A673 (cell line): ENCODE measurements around the gene SGCD. TPM values are rescaled to one million over a fixed set of nuclear protein-coding genes. Genes with fewer than 3 reads are reported as not detected.

ENCODE experiments used
- BruUV-seq: library from RNA; stranded (reverse); fragments of 400-500 nt; replicated peaks from 2 replicates; lab custom pipeline; 2021; lab: Mats Ljungman, UMichigan
- CTCF ChIA-PET: fragments of 300-600 bp; sonication (Branson Sonifier 250); formaldehyde crosslinking; loops from one replicate; lab custom pipeline; 2022; ENCODE audit warnings: antibody characterized with exemption; lab: Charles Lee
- POLR2A ChIA-PET: fragments of 300-600 bp; sonication (Branson Sonifier 250); formaldehyde crosslinking; loops from one replicate; lab custom pipeline; 2022; ENCODE audit warnings: antibody characterized with exemption; ENCODE audit not compliant: low non-redundant PET; lab: Charles Lee
- DNase-seq: peaks from one replicate; pipeline ENCODE4 v3.0.0-alpha.2; 2015; ENCODE audit warnings: low spot score
- H3K27ac ChIP-seq: fragments of 200-600 bp; sonication (generic); 2 replicates; pipeline ENCODE4 v1.5.1; 2016; ENCODE audit warnings: mixed run types, low read depth, mild to moderate bottlenecking, mixed read lengths, antibody characterized with exemption, low read length; ENCODE audit not compliant: poor library complexity, severe bottlenecking
- H3K27me3 ChIP-seq: fragments of 200-600 bp; sonication (generic); replicated peaks from 2 replicates; pipeline ENCODE4 v1.6.1; 2017; ENCODE audit warnings: mixed run types, low read depth, mild to moderate bottlenecking, mixed read lengths, antibody characterized with exemption, low read length; ENCODE audit not compliant: insufficient read depth, poor library complexity
- H3K36me3 ChIP-seq: fragments of 200-600 bp; sonication (generic); 2 replicates; pipeline ENCODE4 v1.6.1; 2016; ENCODE audit warnings: mixed run types, mild to moderate bottlenecking, mixed read lengths, antibody characterized with exemption, low read length; ENCODE audit not compliant: insufficient read depth, poor library complexity, severe bottlenecking
- H3K4me1 ChIP-seq: fragments of 200-600 bp; sonication (generic); 2 replicates; pipeline ENCODE4 v1.6.1; 2017; ENCODE audit warnings: mixed run types, mild to moderate bottlenecking, mixed read lengths, antibody characterized with exemption, low read length; ENCODE audit not compliant: insufficient read depth, poor library complexity, severe bottlenecking
- H3K4me3 ChIP-seq: fragments of 200-600 bp; sonication (generic); 2 replicates; pipeline ENCODE4 v1.5.1; 2016; ENCODE audit warnings: low read depth, mixed run types, mild to moderate bottlenecking, mixed read lengths, low read length; ENCODE audit not compliant: poor library complexity, severe bottlenecking
- H3K9me3 ChIP-seq: fragments of 200-600 bp; sonication (generic); 2 replicates; pipeline ENCODE4 v1.6.1; 2016; ENCODE audit warnings: mixed run types, low read depth, mild to moderate bottlenecking, mixed read lengths, antibody characterized with exemption, low read length; ENCODE audit not compliant: poor library complexity, severe bottlenecking
- EZH2 ChIP-seq: fragments of 200-600 bp; sonication (generic); IDR thresholded peaks from 2 replicates; pipeline ENCODE4 v1.6.1; 2017; ENCODE audit warnings: borderline replicate concordance, low read depth, mild to moderate bottlenecking, mixed read lengths, antibody characterized with exemption, low read length; ENCODE audit not compliant: poor library complexity, severe bottlenecking
- intact Hi-C: fragments of 100-400 bp; cut with micrococcal nuclease; formaldehyde crosslinking; loops from one replicate; pipeline ENCODE4 v1.10.0; 2022; ENCODE audit not compliant: unreplicated experiment
- total RNA-seq: library from RNA; stranded (reverse); gene quantifications from 2 replicates; pipeline ENCODE4 v1.2.3, GENCODE V29; 2021
- TF ChIP-seq, protein P1 (sequence below): fragments of 300-800, 200-600 bp; sonication (generic); conservative IDR thresholded peaks from 2 replicates; pipeline ENCODE4 v1.5.1; 2017; ENCODE audit warnings: low read depth, mild to moderate bottlenecking, antibody characterized with exemption, low read length, moderate library complexity, mixed read lengths

SGCD gene
- total RNA-seq, 1 experiment from 2014 or later = 0.17 TPM

DNA sequence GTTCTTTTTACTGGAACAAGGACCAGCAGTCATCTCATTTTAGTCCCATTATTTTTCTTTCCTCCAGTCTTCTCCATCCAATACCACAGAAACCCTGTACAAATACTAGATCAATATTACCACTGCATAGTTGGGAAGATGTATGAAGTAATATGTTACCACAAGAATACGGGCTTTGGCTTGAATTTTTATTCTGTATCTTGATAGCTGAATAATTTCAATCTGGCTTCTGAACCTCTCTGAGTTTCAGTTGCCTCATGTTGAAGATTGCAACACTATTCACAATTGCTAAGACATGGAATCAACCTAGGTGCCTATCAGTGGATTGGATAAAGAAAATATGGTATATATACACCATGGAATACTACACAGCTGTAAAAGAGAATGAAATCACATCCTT lies 82.9 kb downstream of the SGCD start:
- Histone ChIP-seq H3K4me3 (no peak overlapping the region), H3K4me1 (no peaks in the 10 kb centered on the region), H3K36me3 (no peaks in the 10 kb centered on the region), H3K27ac (no peak overlapping the region), H3K27me3 (no peaks in the 10 kb centered on the region), H3K9me3 (no peaks in the 10 kb centered on the region)
- no peak for DNase-seq
- BruUV-seq = no TSS peak
- POLR2A ChIA-PET = no interaction called here
- CTCF ChIA-PET = no interaction called here
- intact Hi-C loops = no loop called here
- TF ChIP-seq EZH2 = no peak
- TF ChIP-seq, protein P1, sequence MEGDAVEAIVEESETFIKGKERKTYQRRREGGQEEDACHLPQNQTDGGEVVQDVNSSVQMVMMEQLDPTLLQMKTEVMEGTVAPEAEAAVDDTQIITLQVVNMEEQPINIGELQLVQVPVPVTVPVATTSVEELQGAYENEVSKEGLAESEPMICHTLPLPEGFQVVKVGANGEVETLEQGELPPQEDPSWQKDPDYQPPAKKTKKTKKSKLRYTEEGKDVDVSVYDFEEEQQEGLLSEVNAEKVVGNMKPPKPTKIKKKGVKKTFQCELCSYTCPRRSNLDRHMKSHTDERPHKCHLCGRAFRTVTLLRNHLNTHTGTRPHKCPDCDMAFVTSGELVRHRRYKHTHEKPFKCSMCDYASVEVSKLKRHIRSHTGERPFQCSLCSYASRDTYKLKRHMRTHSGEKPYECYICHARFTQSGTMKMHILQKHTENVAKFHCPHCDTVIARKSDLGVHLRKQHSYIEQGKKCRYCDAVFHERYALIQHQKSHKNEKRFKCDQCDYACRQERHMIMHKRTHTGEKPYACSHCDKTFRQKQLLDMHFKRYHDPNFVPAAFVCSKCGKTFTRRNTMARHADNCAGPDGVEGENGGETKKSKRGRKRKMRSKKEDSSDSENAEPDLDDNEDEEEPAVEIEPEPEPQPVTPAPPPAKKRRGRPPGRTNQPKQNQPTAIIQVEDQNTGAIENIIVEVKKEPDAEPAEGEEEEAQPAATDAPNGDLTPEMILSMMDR = no peak

DNA sequence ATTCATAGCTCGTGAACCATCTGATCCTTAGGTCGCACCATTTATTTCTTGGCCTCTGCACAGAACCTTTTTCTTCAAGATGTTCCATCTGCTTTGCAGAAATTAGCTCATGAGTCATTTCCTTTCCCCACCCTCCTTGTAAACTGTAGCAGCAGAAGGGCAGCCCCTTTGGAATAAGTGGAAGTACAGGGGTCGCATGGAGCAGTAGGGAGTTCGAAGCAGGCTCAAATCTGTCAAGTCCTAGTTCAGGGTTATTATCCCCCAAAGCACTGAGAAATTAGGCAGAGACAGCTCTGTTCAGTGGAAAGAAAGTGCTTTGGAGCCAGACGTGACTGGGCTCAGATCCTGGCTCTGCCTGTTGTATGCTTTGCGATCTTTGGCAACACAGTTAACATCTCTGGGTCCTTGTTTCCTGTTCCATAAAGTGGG lies 84.2 kb downstream of the SGCD start:
- Histone ChIP-seq H3K27me3 (no peaks in the 10 kb centered on the region), H3K27ac (no peak overlapping the region), H3K9me3 (no peaks in the 10 kb centered on the region), H3K36me3 (no peaks in the 10 kb centered on the region), H3K4me1 (no peaks in the 10 kb centered on the region), H3K4me3 (no peak overlapping the region)
- ChIA-PET POLR2A (no interaction called here), CTCF (no interaction called here)
- no peak for DNase-seq
- BruUV-seq = no TSS peak
- intact Hi-C loops = no loop called here
- TF ChIP-seq, protein P1 = no peak
- no peak for TF ChIP-seq EZH2

DNA sequence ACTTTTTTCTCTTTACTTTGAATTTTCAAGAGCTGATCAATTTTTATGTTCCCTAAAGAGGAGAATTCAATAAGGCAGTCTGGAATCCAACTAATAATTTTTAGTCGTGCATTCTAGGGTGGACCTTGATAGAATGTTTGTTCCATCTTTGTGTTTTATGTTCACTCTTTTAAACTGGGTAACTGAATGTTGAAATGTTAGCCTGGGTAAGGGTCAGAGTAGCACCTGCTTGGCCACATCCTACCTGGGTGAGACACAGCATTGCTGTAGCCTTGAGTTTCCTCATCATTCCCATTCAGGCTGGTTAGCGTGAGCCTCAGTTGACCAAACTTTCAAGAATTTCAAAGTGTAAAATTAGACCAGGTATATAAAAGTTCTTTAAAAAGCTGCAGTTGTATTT lies 85.0 kb downstream of the SGCD start:
- Histone ChIP-seq H3K4me1 (no peaks in the 10 kb centered on the region), H3K36me3 (no peaks in the 10 kb centered on the region), H3K4me3 (no peak overlapping the region), H3K27me3 (no peaks in the 10 kb centered on the region), H3K27ac (no peak overlapping the region), H3K9me3 (no peaks in the 10 kb centered on the region)
- no TSS peak for BruUV-seq
- intact Hi-C loops = no loop called here
- TF ChIP-seq, protein P1 = no peak
- TF ChIP-seq EZH2 = no peak
- no peak for DNase-seq
- ChIA-PET CTCF (no interaction called here), POLR2A (no interaction called here)
